SK-N-SH (cell line): ENCODE data around the gene NR2F6. TPM values are rescaled to one million over a fixed set of nuclear protein-coding genes. Genes with fewer than 3 reads are reported as not detected.

ENCODE experiments used
- CTCF ChIA-PET: fragments of 300-600, 350-600 bp; formaldehyde crosslinking; extraction: SDS; loops from one replicate; lab custom pipeline; 2021; lab: Yijun Ruan, JAX
- POLR2A ChIA-PET: fragments of 350-600 bp; sonication (Branson Sonifier 250); formaldehyde crosslinking; extraction: SDS; loops from one replicate; lab custom pipeline; 2020; ENCODE audit warnings: antibody characterized with exemption, inconsistent platforms; lab: Yijun Ruan, JAX
- DNase-seq: peaks from one replicate; pipeline ENCODE4 v3.0.0; 2012
- H2AFZ ChIP-seq: fragments of 200-600 bp; sonication (generic); 2 replicates; pipeline ENCODE4 v1.8.1; 2016; ENCODE audit warnings: antibody characterized with exemption, mild to moderate bottlenecking, low read depth
- H3F3A ChIP-seq: fragments of 200-600 bp; sonication (generic); replicated peaks from 2 replicates; pipeline ENCODE3; 2016; ENCODE audit warnings: antibody characterized with exemption, mild to moderate bottlenecking; ENCODE audit not compliant: insufficient read depth
- H3K27ac ChIP-seq, 2 experiments: fragments of 200-500 bp in 1 of 2; fragments of 200-600 bp in 1 of 2; sonication (Bioruptor generic) in 1 of 2; sonication (generic), shearing (Covaris generic) in 1 of 2; 2 replicates each; pipeline versions ENCODE4 v1.5.1 to v1.6.1; 2014 to 2016; ENCODE audit warnings: low read depth in 2 of 2, inconsistent platforms in 1 of 2, low read length in 1 of 2, mild to moderate bottlenecking in 1 of 2, mixed read lengths in 1 of 2
- H3K27me3 ChIP-seq: fragments of 200-600 bp; sonication (generic), shearing (Covaris generic); 2 replicates; pipeline ENCODE4 v1.6.1; 2016; ENCODE audit warnings: mixed run types; ENCODE audit not compliant: insufficient read depth
- H3K36me3 ChIP-seq, 2 experiments: fragments of 200-500 bp in 1 of 2; fragments of 200-600 bp in 1 of 2; sonication (Bioruptor generic) in 1 of 2; sonication (generic) in 1 of 2; replicated peaks in 1 of 2; 2 replicates each; pipeline versions ENCODE3 to v1.5.1; 2014 to 2016; ENCODE audit warnings: low read length in 1 of 2, mild to moderate bottlenecking in 1 of 2; ENCODE audit not compliant: insufficient read depth in 2 of 2, control insufficient read depth in 1 of 2
- H3K4me1 ChIP-seq, 2 experiments: fragments of 200-500 bp in 1 of 2; fragments of 200-600 bp in 1 of 2; sonication (Bioruptor generic) in 1 of 2; sonication (generic), shearing (Covaris generic) in 1 of 2; 2 replicates each; pipeline versions ENCODE4 v1.5.1 to v1.6.1; 2014 to 2016; ENCODE audit warnings: low read depth in 1 of 2, low read length in 1 of 2, mixed run types in 1 of 2; ENCODE audit not compliant: insufficient read depth in 2 of 2, control insufficient read depth in 1 of 2
- H3K4me2 ChIP-seq: fragments of 200-600 bp; sonication (generic), shearing (Covaris generic); 2 replicates; pipeline ENCODE4 v1.6.1; 2017; ENCODE audit warnings: mixed run types
- H3K4me3 ChIP-seq, 2 experiments: fragments of 200-500 bp in 1 of 2; fragments of 200-600 bp in 1 of 2; sonication (Bioruptor generic) in 1 of 2; sonication (generic), shearing (Covaris generic) in 1 of 2; 2 replicates each; pipeline versions ENCODE4 v1.5.1 to v1.8.1; 2014 to 2016; ENCODE audit warnings: low read depth in 2 of 2, inconsistent platforms in 1 of 2, low read length in 1 of 2, mild to moderate bottlenecking in 1 of 2, mixed read lengths in 1 of 2, moderate library complexity in 1 of 2
- H3K79me2 ChIP-seq: fragments of 200-600 bp; sonication (generic); 2 replicates; pipeline ENCODE4 v1.8.1; 2017; ENCODE audit warnings: mild to moderate bottlenecking; ENCODE audit not compliant: insufficient read depth
- H3K9ac ChIP-seq: fragments of 200-600 bp; sonication (generic); 2 replicates; pipeline ENCODE4 v1.6.1; 2017; ENCODE audit warnings: mixed run types
- H3K9me2 ChIP-seq: fragments of 200-600 bp; sonication (generic); 2 replicates; pipeline ENCODE4 v1.6.1; 2017; ENCODE audit warnings: mixed run types
- H3K9me3 ChIP-seq: fragments of 200-600 bp; sonication (generic); 2 replicates; pipeline ENCODE4 v1.6.1; 2017; ENCODE audit warnings: mixed run types, mild to moderate bottlenecking, moderate library complexity
- H4K20me1 ChIP-seq: fragments of 200-600 bp; sonication (generic); 2 replicates; pipeline ENCODE4 v1.6.1; 2017; ENCODE audit warnings: mild to moderate bottlenecking, mixed run types; ENCODE audit not compliant: insufficient read depth
- CHD2 ChIP-seq: fragments of 150-350 bp; IDR thresholded peaks from 2 replicates; pipeline ENCODE4 v1.6.1; 2018; ENCODE audit warnings: low read length; ENCODE audit not compliant: partially characterized antibody
- EP300 ChIP-seq, 2 experiments: IDR thresholded peaks; 2 replicates each; pipeline versions ENCODE4 v1.4.0 to v1.6.1; 2012; ENCODE audit warnings: borderline replicate concordance in 1 of 2, low read depth in 1 of 2, low read length in 1 of 2
- MEF2A ChIP-seq: IDR thresholded peaks from 2 replicates; pipeline ENCODE4 v1.4.0; 2012; ENCODE audit warnings: low read depth, borderline replicate concordance
- MXI1 ChIP-seq: IDR thresholded peaks from 2 replicates; pipeline ENCODE4 v1.6.1; 2012; ENCODE audit warnings: mild to moderate bottlenecking, low read depth, low read length, improper control_type of control experiment
- RAD21 ChIP-seq: IDR thresholded peaks from 2 replicates; pipeline ENCODE4 v1.6.1; 2012; ENCODE audit warnings: mild to moderate bottlenecking, low read length
- RXRA ChIP-seq: IDR thresholded peaks from 2 replicates; pipeline ENCODE4 v1.4.0; 2012; ENCODE audit warnings: low read depth, mild to moderate bottlenecking, borderline replicate concordance
- TEAD4 ChIP-seq: IDR thresholded peaks from 2 replicates; pipeline ENCODE4 v1.4.0; 2012; ENCODE audit warnings: mild to moderate bottlenecking, borderline replicate concordance; ENCODE audit not compliant: insufficient read depth
- USF2 ChIP-seq: fragments of 150-350 bp; IDR thresholded peaks from 2 replicates; pipeline ENCODE4 v1.6.1; 2017; ENCODE audit warnings: antibody characterized with exemption, low read length, low read depth, borderline replicate concordance
- WGBS: methylation state at CpG from one replicate; pipeline ENCODE4 v1.1.6; 2017; ENCODE audit warnings: low lambda C conversion rate; 5-methylcytosine and 5-hydroxymethylcytosine counted together
- polyA plus RNA-seq, 3 experiments: library from polyadenylated mRNA; depleted of rRNA; stranded (reverse); fragments of >200 nt; gene quantifications; 2 replicates each; pipeline ENCODE4 v1.2.3, GENCODE V29; 2012
- TF ChIP-seq, protein P1 (sequence below): IDR thresholded peaks from 2 replicates; pipeline ENCODE4; 2012
- TF ChIP-seq, protein P2 (sequence below): fragments of 200-600 bp; sonication (generic); IDR thresholded peaks from 2 replicates; pipeline ENCODE4 v1.6.1; 2017; ENCODE audit warnings: antibody characterized with exemption, mild to moderate bottlenecking, moderate library complexity
- TF ChIP-seq, protein P3 (sequence below): IDR thresholded peaks from 2 replicates; pipeline ENCODE4 v1.4.0; 2012; ENCODE audit warnings: low read depth, borderline replicate concordance

The NR2F6 gene
- polyA plus RNA-seq, 1 of the 3 experiments (the other 2 are of a cell fraction) = 37.3 TPM

DNA sequence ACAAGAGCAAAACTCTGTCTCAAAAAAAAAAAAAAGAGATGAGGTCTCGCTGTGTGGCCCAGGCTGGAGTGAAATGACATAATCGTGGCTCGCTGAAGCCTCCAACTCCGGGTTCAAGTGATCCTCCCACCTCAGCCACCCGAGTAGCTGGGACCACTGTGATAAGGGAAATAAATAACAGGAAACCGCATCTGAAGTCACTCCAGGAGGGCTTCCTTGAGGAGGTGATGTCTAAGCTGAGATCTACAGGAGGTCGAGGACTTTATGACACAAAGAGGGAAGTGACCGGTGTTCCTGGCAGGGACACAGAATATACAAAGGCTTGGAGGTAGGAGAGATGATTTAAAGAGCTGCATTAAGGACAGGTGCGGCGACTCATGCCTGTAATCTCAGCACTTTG lies 8.9 kb upstream of the NR2F6 start:
- WGBS = 81% methylated on average over 10 of the region's 10 CpGs
- H3K27ac ChIP-seq = no peak overlapping the region
- H4K20me1 ChIP-seq = no peaks in the 10 kb centered on the region
- TF ChIP-seq TEAD4 (no peak), MEF2A (no peak), RAD21 (no peak), USF2 (no peak), CHD2 (no peak), RXRA (no peak), EP300 (IDR thresholded peaks at IDR 0.05; ENCODE audit: borderline replicate concordance in 1 of 2, low read depth in 1 of 2, low read length in 1 of 2) (no peak)
- TF ChIP-seq, protein P1, sequence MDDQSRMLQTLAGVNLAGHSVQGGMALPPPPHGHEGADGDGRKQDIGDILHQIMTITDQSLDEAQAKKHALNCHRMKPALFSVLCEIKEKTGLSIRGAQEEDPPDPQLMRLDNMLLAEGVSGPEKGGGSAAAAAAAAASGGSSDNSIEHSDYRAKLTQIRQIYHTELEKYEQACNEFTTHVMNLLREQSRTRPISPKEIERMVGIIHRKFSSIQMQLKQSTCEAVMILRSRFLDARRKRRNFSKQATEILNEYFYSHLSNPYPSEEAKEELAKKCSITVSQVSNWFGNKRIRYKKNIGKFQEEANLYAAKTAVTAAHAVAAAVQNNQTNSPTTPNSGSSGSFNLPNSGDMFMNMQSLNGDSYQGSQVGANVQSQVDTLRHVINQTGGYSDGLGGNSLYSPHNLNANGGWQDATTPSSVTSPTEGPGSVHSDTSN = no peak
- TF ChIP-seq, protein P2, sequence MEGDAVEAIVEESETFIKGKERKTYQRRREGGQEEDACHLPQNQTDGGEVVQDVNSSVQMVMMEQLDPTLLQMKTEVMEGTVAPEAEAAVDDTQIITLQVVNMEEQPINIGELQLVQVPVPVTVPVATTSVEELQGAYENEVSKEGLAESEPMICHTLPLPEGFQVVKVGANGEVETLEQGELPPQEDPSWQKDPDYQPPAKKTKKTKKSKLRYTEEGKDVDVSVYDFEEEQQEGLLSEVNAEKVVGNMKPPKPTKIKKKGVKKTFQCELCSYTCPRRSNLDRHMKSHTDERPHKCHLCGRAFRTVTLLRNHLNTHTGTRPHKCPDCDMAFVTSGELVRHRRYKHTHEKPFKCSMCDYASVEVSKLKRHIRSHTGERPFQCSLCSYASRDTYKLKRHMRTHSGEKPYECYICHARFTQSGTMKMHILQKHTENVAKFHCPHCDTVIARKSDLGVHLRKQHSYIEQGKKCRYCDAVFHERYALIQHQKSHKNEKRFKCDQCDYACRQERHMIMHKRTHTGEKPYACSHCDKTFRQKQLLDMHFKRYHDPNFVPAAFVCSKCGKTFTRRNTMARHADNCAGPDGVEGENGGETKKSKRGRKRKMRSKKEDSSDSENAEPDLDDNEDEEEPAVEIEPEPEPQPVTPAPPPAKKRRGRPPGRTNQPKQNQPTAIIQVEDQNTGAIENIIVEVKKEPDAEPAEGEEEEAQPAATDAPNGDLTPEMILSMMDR = no peak
- TF ChIP-seq, protein P3, sequence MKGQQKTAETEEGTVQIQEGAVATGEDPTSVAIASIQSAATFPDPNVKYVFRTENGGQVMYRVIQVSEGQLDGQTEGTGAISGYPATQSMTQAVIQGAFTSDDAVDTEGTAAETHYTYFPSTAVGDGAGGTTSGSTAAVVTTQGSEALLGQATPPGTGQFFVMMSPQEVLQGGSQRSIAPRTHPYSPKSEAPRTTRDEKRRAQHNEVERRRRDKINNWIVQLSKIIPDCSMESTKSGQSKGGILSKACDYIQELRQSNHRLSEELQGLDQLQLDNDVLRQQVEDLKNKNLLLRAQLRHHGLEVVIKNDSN = no peak
- H3K27me3 ChIP-seq = no peaks in the 10 kb centered on the region
- H3K4me2 ChIP-seq = no peak overlapping the region
- no peaks in the 10 kb centered on the region for H3K79me2 ChIP-seq
- peaks cover 5% of the 10 kb centered on the region; the same call in 1 of the 2 replicates for H3K9me3 ChIP-seq
- H3F3A ChIP-seq = no peaks in the 10 kb centered on the region
- H3K4me3 ChIP-seq = no peak overlapping the region
- no peaks in the 10 kb centered on the region for H3K9me2 ChIP-seq
- no peaks in the 10 kb centered on the region for H3K36me3 ChIP-seq
- H2AFZ ChIP-seq = no peak overlapping the region
- no peak for DNase-seq
- H3K4me1 ChIP-seq = no peaks in the 10 kb centered on the region
- CTCF ChIA-PET = no interaction called here
- no peak overlapping the region for H3K9ac ChIP-seq
- POLR2A ChIA-PET = no interaction called here

DNA sequence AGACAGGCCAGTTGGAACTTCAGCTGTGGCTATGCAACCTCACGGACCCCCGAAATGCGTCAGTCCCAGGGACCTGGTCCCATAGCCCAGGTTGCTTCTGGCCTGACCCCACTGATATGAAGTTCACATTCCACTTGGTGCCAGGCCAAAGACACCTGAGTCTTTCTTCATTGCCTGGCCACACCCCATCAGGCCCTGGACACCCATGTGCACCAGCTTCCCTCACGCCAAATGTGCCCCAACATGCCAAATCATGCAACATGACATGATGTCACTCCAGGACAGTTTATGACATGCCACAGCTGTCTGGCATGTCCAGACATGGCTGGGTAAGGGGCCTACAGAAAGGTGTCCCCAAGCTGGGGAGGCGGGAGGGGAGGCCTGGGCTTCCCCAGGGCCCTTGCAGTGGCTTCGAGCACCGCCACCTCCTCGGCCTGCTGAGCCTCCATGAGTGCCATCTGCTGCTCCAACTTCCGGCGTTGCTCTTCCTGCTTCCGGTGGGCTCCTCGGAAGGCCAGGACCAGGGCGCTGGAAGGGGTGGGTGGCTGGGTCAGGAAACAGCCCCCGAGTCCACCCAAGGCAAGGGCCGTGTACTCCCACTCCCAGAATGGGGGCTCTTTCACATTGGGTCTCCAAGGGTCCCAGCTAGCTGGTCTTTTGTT lies 4.3 kb upstream of the NR2F6 start:
- DNase-seq = no peak
- ChIA-PET POLR2A (no interaction called here), CTCF (interaction anchor here (0.6 to 2.9 kb wide), 4 partner anchors 11 to 34 kb away, joined by 3 to 14 read pairs (median 4); no protein-coding TSS in a partner anchor)

More for the DNA sequence above, 4.3 kb upstream of the NR2F6 start:
- Histone ChIP-seq H3K79me2 (peaks cover 3% of the 10 kb centered on the region), H3K4me2 (no peak overlapping the region), H3K4me3 (no peak overlapping the region), H4K20me1 (no peaks in the 10 kb centered on the region), H3K4me1 (peaks cover 6 to 16% of the 10 kb centered on the region in 2 experiments; a peak in 2 of 4 replicates), H3K9me3 (no peaks in the 10 kb centered on the region), H3K9me2 (no peaks in the 10 kb centered on the region), H3K27ac (no peak overlapping the region), H3F3A (no peaks in the 10 kb centered on the region), H3K27me3 (no peaks in the 10 kb centered on the region), H3K36me3 (no peaks in the 10 kb centered on the region), H3K9ac (no peak overlapping the region), H2AFZ (no peak overlapping the region)
- TF ChIP-seq MXI1 (no peak), TEAD4 (no peak)
- 94% methylated on average over 11 of the region's 15 CpGs for WGBS
